B cell (primary cell): Measurements from ENCODE around the gene PGBD5. TPM values are rescaled to one million over a fixed set of nuclear protein-coding genes. Genes with fewer than 3 reads are reported as not detected.

ENCODE experiments used
- ATAC-seq: fragments of 200-7000 bp; cut with Tn5 transposase; one replicate; pipeline ENCODE4 v1.10.0; 2021; ENCODE audit warnings: low read depth, mild to moderate bottlenecking, moderate number of reproducible peaks, moderate library complexity
- CTCF ChIA-PET: fragments of 350-600 bp; sonication (Branson Sonifier 250); formaldehyde crosslinking; loops from one replicate; lab custom pipeline; 2021; ENCODE audit warnings: antibody characterized with exemption, inconsistent platforms; lab: Charles Lee
- POLR2A ChIA-PET: fragments of 350-600 bp; sonication (Branson Sonifier 250); formaldehyde crosslinking; loops from one replicate; lab custom pipeline; 2021; ENCODE audit warnings: antibody characterized with exemption; lab: Charles Lee
- DNase-seq: peaks from one replicate; pipeline ENCODE4 v3.0.0; 2013
- H2AFZ ChIP-seq: 2 replicates; pipeline ENCODE4 v1.6.1; 2012; ENCODE audit warnings: mild to moderate bottlenecking, low read depth, low read length; ENCODE audit not compliant: insufficient read depth, poor library complexity, severe bottlenecking
- H3K27ac ChIP-seq, 2 donors: 1 replicate in 1 of 2; 2 replicates in 1 of 2; pipeline ENCODE4 v1.5.1; 2012 to 2013; ENCODE audit warnings: low read length in 2 of 2, mild to moderate bottlenecking in 2 of 2, moderate library complexity in 1 of 2
- H3K27me3 ChIP-seq, 4 experiments: fragments of 200-600 bp in 1 of 4; sonication (generic) in 1 of 4; replicated peaks in 1 of 4; 1 replicate in 2 of 4; 2 replicates in 2 of 4; pipeline versions ENCODE4 v1.6.1 to v1.7.0; 2013 to 2016; ENCODE audit warnings: low read length in 3 of 4, mild to moderate bottlenecking in 2 of 4, mixed read lengths in 1 of 4, moderate library complexity in 1 of 4; ENCODE audit not compliant: insufficient read depth in 4 of 4, control insufficient read depth in 3 of 4; ENCODE audit errors: control extremely low read depth in 1 of 4
- H3K36me3 ChIP-seq, 2 experiments: replicated peaks in 1 of 2; 1 replicate in 1 of 2; 2 replicates in 1 of 2; pipeline versions ENCODE4 v1.6.1 to v1.7.1; 2013; ENCODE audit warnings: low read length in 1 of 2; ENCODE audit not compliant: insufficient read depth in 2 of 2, control insufficient read depth in 1 of 2; ENCODE audit errors: control extremely low read depth in 1 of 2, extremely low read depth in 1 of 2
- H3K4me1 ChIP-seq, 2 donors: fragments of 200-600 bp in 1 of 2; sonication (generic) in 1 of 2; 1 replicate in 1 of 2; 2 replicates in 1 of 2; pipeline versions ENCODE4 v1.5.1 to v1.6.1; 2013 to 2017; ENCODE audit warnings: low read length in 2 of 2; ENCODE audit not compliant: control insufficient read depth in 2 of 2, insufficient read depth in 2 of 2
- H3K4me2 ChIP-seq: replicated peaks from 2 replicates; pipeline ENCODE3; 2012; ENCODE audit warnings: mild to moderate bottlenecking, low read depth, low read length; ENCODE audit not compliant: poor library complexity, severe bottlenecking
- H3K4me3 ChIP-seq, 5 experiments: fragments of 200-600 bp in 1 of 5; sonication (generic) in 1 of 5; 1 replicate in 3 of 5; 2 replicates in 2 of 5; pipeline versions ENCODE4 v1.5.1 to v1.7.0; 2011 to 2016; ENCODE audit warnings: low read length in 4 of 5, mild to moderate bottlenecking in 4 of 5, low read depth in 2 of 5, control low read depth in 1 of 5, moderate library complexity in 1 of 5; ENCODE audit not compliant: insufficient read depth in 1 of 5; ENCODE audit errors: control extremely low read depth in 1 of 5, extremely low read depth in 1 of 5
- H3K79me2 ChIP-seq: fragments of 200-600 bp; sonication (generic); one replicate; pipeline ENCODE4 v1.6.0; 2016; ENCODE audit warnings: low read length; ENCODE audit not compliant: control insufficient read depth, insufficient read depth
- H3K9ac ChIP-seq: fragments of 200-600 bp; sonication (generic); 2 replicates; pipeline ENCODE4 v1.6.1; 2017; ENCODE audit warnings: mild to moderate bottlenecking, low read length, moderate library complexity
- H3K9me3 ChIP-seq, 3 donors: one replicate each; pipeline versions ENCODE4 v1.6.1 to v1.7.1; 2013; ENCODE audit warnings: low read length in 2 of 3; ENCODE audit not compliant: control insufficient read depth in 2 of 3, insufficient read depth in 1 of 3; ENCODE audit errors: control extremely low read depth in 1 of 3
- H4K20me1 ChIP-seq: 2 replicates; pipeline ENCODE4 v1.6.0; 2012; ENCODE audit warnings: mild to moderate bottlenecking, low read length; ENCODE audit not compliant: insufficient read depth, control insufficient read depth, poor library complexity, severe bottlenecking
- H3K27ac Mint-ChIP-seq: one replicate; pipeline ENCODE4 v1.8.0; 2021; ENCODE audit warnings: mixed read lengths
- H3K27me3 Mint-ChIP-seq: one replicate; pipeline ENCODE4 v1.8.0; 2021; ENCODE audit warnings: mixed read lengths
- H3K4me1 Mint-ChIP-seq: one replicate; pipeline ENCODE4 v1.8.0; 2021; ENCODE audit warnings: mixed read lengths
- H3K4me3 Mint-ChIP-seq: one replicate; pipeline ENCODE4 v1.8.0; 2021; ENCODE audit warnings: mixed read lengths
- H3K9me3 Mint-ChIP-seq: one replicate; pipeline ENCODE4 v1.8.0; 2022; ENCODE audit warnings: mixed read lengths; ENCODE audit not compliant: insufficient read depth
- CTCF ChIP-seq: fragments of 200-600 bp; IDR thresholded peaks from one replicate; pipeline ENCODE4 v1.8.0; 2022; ENCODE audit warnings: antibody characterized with exemption, mild to moderate bottlenecking
- EZH2 ChIP-seq: IDR thresholded peaks from 2 replicates; pipeline ENCODE4 v1.6.1; 2012; ENCODE audit warnings: borderline replicate concordance, low read depth, mild to moderate bottlenecking, moderate library complexity, low read length; ENCODE audit not compliant: insufficient read depth, poor library complexity, severe bottlenecking
- WGBS: methylation state at CpG from one replicate; pipeline ENCODE4 v1.1.5; 2013; ENCODE audit warnings: missing lambda C conversion rate; ENCODE audit not compliant: insufficient coverage; 5-methylcytosine and 5-hydroxymethylcytosine counted together
- intact Hi-C: fragments of 100-400 bp; cut with micrococcal nuclease; formaldehyde crosslinking; loops from one replicate; pipeline ENCODE4 v1.10.0; 2022
- polyA plus RNA-seq: library from polyadenylated mRNA; depleted of rRNA; stranded (reverse); fragments of >200 nt; gene quantifications from 2 replicates; pipeline ENCODE4 v1.2.3, GENCODE V29; 2012
- total RNA-seq, 2 donors: library from RNA; stranded (reverse); fragments of 120-200 nt in 1 of 2; gene quantifications; 1 replicate in 1 of 2; 2 replicates in 1 of 2; pipeline versions ENCODE4 v1.2.3 to v1.2.4, GENCODE V29; 2013 to 2022

The PGBD5 gene
- total and polyA plus RNA-seq, 2 donors (not counting 1 experiment from before 2014, with no cell fraction given) = 0.07 TPM; not detected in 1

GRCh38 chr1:230416430-230416829 lies 9.7 kb downstream of the PGBD5 start:
- H3K79me2 ChIP-seq = no peaks in the 10 kb centered on the region
- peaks cover 0 to 26% (median 0%) of the 10 kb centered on the region in 4 experiments for H3K27me3 ChIP-seq
- Mint-ChIP-seq H3K4me1 (no peaks in the 10 kb centered on the region), H3K9me3 (no peaks in the 10 kb centered on the region), H3K27ac (no peak overlapping the region), H3K4me3 (no peak overlapping the region), H3K27me3 (peaks cover 57% of the 10 kb centered on the region)
- DNase-seq (no peak), ATAC-seq (no peak)
- H3K4me2 ChIP-seq = no peak overlapping the region
- TF ChIP-seq CTCF = no peak
- no peak for TF ChIP-seq EZH2
- H3K4me1 ChIP-seq = no peaks in the 10 kb centered on the region
- no peaks in the 10 kb centered on the region for H4K20me1 ChIP-seq
- ChIA-PET CTCF (no interaction called here), POLR2A (no interaction called here)
- H2AFZ ChIP-seq = no peak overlapping the region
- H3K27ac ChIP-seq = no peak overlapping the region
- no peaks in the 10 kb centered on the region for H3K36me3 ChIP-seq
- WGBS = 91% methylated on average over 6 of the region's 7 CpGs
- H3K9me3 ChIP-seq = peaks cover 0 to 3% (median 2%) of the 10 kb centered on the region in 3 donors
- H3K4me3 ChIP-seq = no peak overlapping the region
- no peak overlapping the region for H3K9ac ChIP-seq
- intact Hi-C loops = no loop called here

DNA sequence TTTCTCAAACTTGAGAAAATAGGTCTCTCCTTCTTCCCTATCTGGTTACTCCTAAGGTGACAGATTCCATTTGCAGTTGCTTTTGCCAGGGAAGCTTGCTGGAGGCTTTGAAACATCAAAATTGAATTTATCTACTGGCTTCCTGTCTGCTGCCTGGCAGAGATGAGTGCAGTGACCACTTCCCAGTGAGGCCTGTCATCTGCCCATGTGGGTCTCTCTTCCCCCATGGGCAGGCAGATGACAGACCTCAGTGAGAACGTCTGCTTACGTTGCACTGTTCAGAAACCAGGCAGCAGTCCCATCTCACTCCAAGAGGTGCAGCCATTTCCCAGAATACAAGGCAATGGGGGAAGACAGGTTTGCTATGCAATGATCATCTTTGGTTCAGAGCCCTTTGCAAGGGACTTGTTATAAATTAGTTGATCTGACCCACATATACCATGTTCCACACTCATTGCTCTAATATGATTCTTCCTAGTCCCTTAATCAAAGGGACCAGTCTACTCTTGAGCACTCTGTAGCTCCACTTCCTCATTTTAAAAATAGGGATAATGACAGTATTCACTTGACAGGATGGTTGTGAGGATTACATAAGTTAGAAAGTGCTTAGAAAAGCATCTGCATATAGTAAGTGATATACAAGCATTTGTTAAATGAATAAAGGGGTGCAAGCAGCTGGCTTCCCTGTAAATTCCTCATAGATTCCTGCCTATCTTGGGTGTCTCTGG lies 10.6 kb downstream of the PGBD5 start:
- TF ChIP-seq CTCF = no peak
- Histone ChIP-seq H3K4me3 (no peak overlapping the region), H3K9ac (no peak overlapping the region), H3K27ac (no peak overlapping the region), H3K9me3 (peaks cover 0 to 3% (median 2%) of the 10 kb centered on the region in 3 donors), H3K36me3 (no peaks in the 10 kb centered on the region), H4K20me1 (no peaks in the 10 kb centered on the region), H2AFZ (no peak overlapping the region), H3K27me3 (peaks cover 0 to 21% (median 0%) of the 10 kb centered on the region in 4 experiments), H3K79me2 (no peaks in the 10 kb centered on the region), H3K4me1 (no peaks in the 10 kb centered on the region), H3K4me2 (no peak overlapping the region)
- 75% methylated on average over 2 of the region's 2 CpGs for WGBS
- ATAC-seq (no peak), DNase-seq (no peak)
- H3K4me1 Mint-ChIP-seq = no peaks in the 10 kb centered on the region
- H3K27ac Mint-ChIP-seq = no peak overlapping the region
- ChIA-PET CTCF (no interaction called here), POLR2A (no interaction called here)
- H3K4me3 Mint-ChIP-seq = no peak overlapping the region
- no peaks in the 10 kb centered on the region for H3K9me3 Mint-ChIP-seq
- peaks cover 55% of the 10 kb centered on the region for H3K27me3 Mint-ChIP-seq
- intact Hi-C loops = no loop called here
